ENCODE data around the gene PARS2. TPM values are rescaled to one million over a fixed set of nuclear protein-coding genes. Genes with fewer than 3 reads are reported as not detected.

The PARS2 gene
- polyA plus RNA-seq, 1 donor (not counting 4 experiments of a cell fraction or from before 2014, with no cell fraction given), result 3.0 TPM

- no peak overlapping the region for H3K4me3 ChIP-seq (ENCODE audit: control insufficient read depth in 2 of 3, extremely low read depth in 1 of 3, insufficient read depth in 2 of 3, low read depth in 1 of 3, low read length in 3 of 3)
- H3K4me1 ChIP-seq (ENCODE audit: control insufficient read depth, extremely low read depth, insufficient read depth, low read length), result peaks cover 4% of the 10 kb centered on the region
- H2AFZ ChIP-seq (ENCODE audit: control insufficient read depth, low read length), result no peak overlapping the region
- H3K27ac ChIP-seq (ENCODE audit: control insufficient read depth, insufficient read depth, low read length), result no peak overlapping the region
- H3K4me2 ChIP-seq (ENCODE audit: control insufficient read depth, extremely low read depth, insufficient read depth, low read depth, low read length), result no peak overlapping the region
- peaks cover 18 to 53% of the 10 kb centered on the region in 2 experiments for H3K36me3 ChIP-seq (ENCODE audit: control insufficient read depth in 2 of 2, extremely low read depth in 1 of 2, insufficient read depth in 2 of 2, low read length in 2 of 2)
- dilution Hi-C loops (cut with MboI; ENCODE audit: extremely low pct_ligation_motif_present, low sequenced_read_pairs), result no loop called here
- no peaks in the 10 kb centered on the region for H3K9me3 ChIP-seq (ENCODE audit: control insufficient read depth, low read depth, low read length)
- FAIRE-seq (peak; percentile 46), DNase-seq (ENCODE audit: low read depth, low spot score) (no peak)
- H3K9me1 ChIP-seq (ENCODE audit: control insufficient read depth, extremely low read depth, insufficient read depth, low read length), result no peaks in the 10 kb centered on the region
- no peaks in the 10 kb centered on the region for H3K27me3 ChIP-seq (ENCODE audit: control insufficient read depth, extremely low read depth, insufficient read depth, low read length)
- TF ChIP-seq, protein P1, sequence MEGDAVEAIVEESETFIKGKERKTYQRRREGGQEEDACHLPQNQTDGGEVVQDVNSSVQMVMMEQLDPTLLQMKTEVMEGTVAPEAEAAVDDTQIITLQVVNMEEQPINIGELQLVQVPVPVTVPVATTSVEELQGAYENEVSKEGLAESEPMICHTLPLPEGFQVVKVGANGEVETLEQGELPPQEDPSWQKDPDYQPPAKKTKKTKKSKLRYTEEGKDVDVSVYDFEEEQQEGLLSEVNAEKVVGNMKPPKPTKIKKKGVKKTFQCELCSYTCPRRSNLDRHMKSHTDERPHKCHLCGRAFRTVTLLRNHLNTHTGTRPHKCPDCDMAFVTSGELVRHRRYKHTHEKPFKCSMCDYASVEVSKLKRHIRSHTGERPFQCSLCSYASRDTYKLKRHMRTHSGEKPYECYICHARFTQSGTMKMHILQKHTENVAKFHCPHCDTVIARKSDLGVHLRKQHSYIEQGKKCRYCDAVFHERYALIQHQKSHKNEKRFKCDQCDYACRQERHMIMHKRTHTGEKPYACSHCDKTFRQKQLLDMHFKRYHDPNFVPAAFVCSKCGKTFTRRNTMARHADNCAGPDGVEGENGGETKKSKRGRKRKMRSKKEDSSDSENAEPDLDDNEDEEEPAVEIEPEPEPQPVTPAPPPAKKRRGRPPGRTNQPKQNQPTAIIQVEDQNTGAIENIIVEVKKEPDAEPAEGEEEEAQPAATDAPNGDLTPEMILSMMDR (optimal IDR thresholded peaks at IDR 0.05 in 1 of 3, IDR thresholded peaks at IDR 0.05 in 1 of 3, conservative IDR thresholded peaks at IDR 0.05 in 1 of 3; ENCODE audit: extremely low read depth in 1 of 3, insufficient read depth in 2 of 3, low read length in 3 of 3), result no peak
- TF ChIP-seq EZH2 (IDR thresholded peaks at IDR 0.05; ENCODE audit: low read length), result no peak
- H4K20me1 ChIP-seq (ENCODE audit: control insufficient read depth, extremely low read depth, insufficient read depth, low read length), result no peaks in the 10 kb centered on the region
- H3K9ac ChIP-seq (ENCODE audit: control insufficient read depth, extremely low read depth, insufficient read depth, low read length), result no peak overlapping the region
- peaks cover 23% of the 10 kb centered on the region for H3K79me2 ChIP-seq (ENCODE audit: control insufficient read depth, insufficient read depth, low read length)
Measured at GRCh38 chr1:54721719-54722118, 42.6 kb downstream of the PARS2 start.

DNA sequence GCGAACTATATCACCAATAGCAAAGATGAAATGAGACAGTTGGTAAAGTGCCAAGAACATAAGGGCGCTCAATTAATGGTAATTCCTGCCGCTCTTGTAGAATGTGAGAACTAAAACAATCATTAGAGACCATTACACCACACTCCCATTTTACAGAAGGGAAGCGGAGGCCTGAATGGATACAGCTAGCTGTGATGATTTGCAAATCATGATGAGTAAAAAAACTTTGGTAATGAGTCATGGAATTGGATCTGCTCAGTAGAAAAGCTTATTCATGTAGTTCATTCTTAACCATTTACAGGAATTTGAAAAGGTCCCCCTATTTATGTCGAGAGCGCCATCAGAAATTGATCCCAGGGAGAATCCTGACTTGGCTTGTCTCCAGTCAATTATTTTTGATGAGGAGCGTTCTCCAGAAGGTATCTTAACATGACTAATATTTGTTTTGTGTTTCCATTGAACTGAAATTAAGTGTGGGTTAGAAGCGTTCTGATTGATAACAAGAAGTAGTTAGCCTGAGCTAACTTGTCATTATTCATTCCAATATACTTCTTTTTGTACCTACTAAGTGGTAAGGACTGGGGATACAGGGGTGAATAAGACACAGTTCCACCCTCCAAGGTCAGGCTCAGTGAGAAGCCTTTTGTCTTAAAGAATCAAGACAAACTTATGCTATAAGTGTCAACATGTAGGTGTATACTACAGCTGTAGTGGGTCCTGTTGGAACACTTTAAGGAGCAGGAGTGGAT lies 47.9 kb downstream of the PARS2 start:
- peak overlapping the region; percentile 93 for H3K27ac ChIP-seq (ENCODE audit: control insufficient read depth, insufficient read depth, low read length)
- TF ChIP-seq, protein P1 (optimal IDR thresholded peaks at IDR 0.05 in 1 of 3, IDR thresholded peaks at IDR 0.05 in 1 of 3, conservative IDR thresholded peaks at IDR 0.05 in 1 of 3; ENCODE audit: extremely low read depth in 1 of 3, insufficient read depth in 2 of 3, low read length in 3 of 3), result no peak
- no peak for TF ChIP-seq EZH2 (IDR thresholded peaks at IDR 0.05; ENCODE audit: low read length)
- peaks cover 29% of the 10 kb centered on the region for H3K79me2 ChIP-seq (ENCODE audit: control insufficient read depth, insufficient read depth, low read length)
- no peaks in the 10 kb centered on the region for H3K9me3 ChIP-seq (ENCODE audit: control insufficient read depth, low read depth, low read length)
- FAIRE-seq, result peak; percentile 23
- H3K36me3 ChIP-seq (ENCODE audit: control insufficient read depth in 2 of 2, extremely low read depth in 1 of 2, insufficient read depth in 2 of 2, low read length in 2 of 2), result peaks cover 6 to 22% of the 10 kb centered on the region in 2 experiments
- H3K4me2 ChIP-seq (ENCODE audit: control insufficient read depth, extremely low read depth, insufficient read depth, low read depth, low read length), result peak overlapping the region; percentile 95
- no peaks in the 10 kb centered on the region for H4K20me1 ChIP-seq (ENCODE audit: control insufficient read depth, extremely low read depth, insufficient read depth, low read length)
- H3K27me3 ChIP-seq (ENCODE audit: control insufficient read depth, extremely low read depth, insufficient read depth, low read length), result no peaks in the 10 kb centered on the region
- no peaks in the 10 kb centered on the region for H3K9me1 ChIP-seq (ENCODE audit: control insufficient read depth, extremely low read depth, insufficient read depth, low read length)
- peaks cover 12% of the 10 kb centered on the region for H3K4me1 ChIP-seq (ENCODE audit: control insufficient read depth, extremely low read depth, insufficient read depth, low read length)
- H3K9ac ChIP-seq (ENCODE audit: control insufficient read depth, extremely low read depth, insufficient read depth, low read length), result peak overlapping the region; percentile 92
- dilution Hi-C loops (cut with MboI; ENCODE audit: extremely low pct_ligation_motif_present, low sequenced_read_pairs), result no loop called here
- H2AFZ ChIP-seq (ENCODE audit: control insufficient read depth, low read length), result peak overlapping the region; percentile 96
- peak overlapping the region; percentile 88 to 99 (median 93) for H3K4me3 ChIP-seq (ENCODE audit: control insufficient read depth in 2 of 3, extremely low read depth in 1 of 3, insufficient read depth in 2 of 3, low read depth in 1 of 3, low read length in 3 of 3)
- peak; percentile 38 for DNase-seq (ENCODE audit: low read depth, low spot score)
